Skeletal muscle tissue (tissue), 4 donors: ENCODE results near the gene SNX19. TPM values are rescaled to one million over a fixed set of nuclear protein-coding genes. Genes with fewer than 3 reads are reported as not detected.

Experiments used
- H3K27ac ChIP-seq: one replicate; pipeline ENCODE4 v1.7.0; 2013; ENCODE audit warnings: mild to moderate bottlenecking, low read depth, low read length, inconsistent platforms
- H3K27me3 ChIP-seq, 3 donors: one replicate each; pipeline ENCODE4 v1.7.0; 2013; ENCODE audit warnings: low read length in 3 of 3; ENCODE audit not compliant: control insufficient read depth in 3 of 3, insufficient read depth in 3 of 3
- H3K36me3 ChIP-seq, 3 donors: one replicate each; pipeline ENCODE4 v1.7.0; 2013; ENCODE audit warnings: low read length in 3 of 3; ENCODE audit not compliant: control insufficient read depth in 3 of 3, insufficient read depth in 3 of 3
- H3K4me1 ChIP-seq, 3 donors: one replicate each; pipeline ENCODE4 v1.7.0; 2013; ENCODE audit warnings: low read length in 3 of 3, mild to moderate bottlenecking in 3 of 3; ENCODE audit not compliant: control insufficient read depth in 3 of 3, insufficient read depth in 3 of 3
- H3K4me3 ChIP-seq, 3 donors: one replicate each; pipeline ENCODE4 v1.7.0; 2013; ENCODE audit warnings: low read length in 3 of 3
- H3K9ac ChIP-seq, 3 donors: one replicate each; pipeline ENCODE4 v1.7.0; 2013; ENCODE audit warnings: low read length in 3 of 3, mild to moderate bottlenecking in 3 of 3, moderate library complexity in 2 of 3, low read depth in 1 of 3
- H3K9me3 ChIP-seq, 3 donors: one replicate each; pipeline ENCODE4 v1.7.0; 2013; ENCODE audit warnings: low read length in 3 of 3; ENCODE audit not compliant: control insufficient read depth in 3 of 3
- total RNA-seq: library from RNA; depleted of rRNA; stranded (reverse); fragments of >200 nt; gene quantifications from one replicate; pipeline ENCODE4 v1.2.3, GENCODE V29; 2014
- donor health status: Osteomylitis.

The SNX19 gene
- total RNA-seq, 1 donor from 2014 or later: 31.3 TPM

DNA sequence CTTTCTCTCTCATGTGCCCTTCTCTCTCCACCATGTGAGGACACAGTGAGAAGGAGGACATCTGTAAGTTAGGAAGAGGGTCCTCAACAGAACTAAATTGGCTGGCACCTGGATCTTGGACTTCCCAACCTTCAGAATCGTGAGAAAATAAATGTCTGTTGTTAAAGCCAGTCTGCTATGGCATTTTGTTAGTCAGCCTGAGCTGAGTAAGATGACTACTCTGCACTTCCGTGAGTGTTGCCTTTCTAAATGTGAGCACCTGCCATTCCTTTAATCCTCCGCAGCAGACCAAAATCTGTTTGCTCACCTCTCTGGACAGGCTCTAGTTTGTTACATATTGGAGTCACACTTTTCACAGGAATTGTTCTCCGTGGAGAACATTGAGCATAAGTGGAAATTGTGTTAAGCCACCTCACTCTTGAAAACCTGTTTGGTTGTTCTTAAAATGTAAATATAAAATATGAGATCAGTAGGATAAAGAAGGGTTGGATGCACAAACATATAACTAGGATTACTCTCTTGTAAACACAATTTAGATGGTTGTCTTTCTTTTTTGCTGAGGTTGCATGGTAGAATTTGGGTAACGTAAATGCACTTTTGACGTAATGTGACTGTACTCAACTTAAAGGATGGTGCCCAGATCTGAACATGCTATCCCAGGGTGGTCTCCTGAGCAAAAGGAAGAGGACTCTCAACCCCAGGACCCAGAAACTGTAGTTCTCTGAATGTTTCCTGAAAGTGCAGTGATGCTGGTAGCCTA, 65.9 kb downstream of the SNX19 start:
- H3K4me3 ChIP-seq: no peak overlapping the region
- H3K36me3 ChIP-seq: no peaks in the 10 kb centered on the region
- no peaks in the 10 kb centered on the region for H3K9me3 ChIP-seq
- H3K9ac ChIP-seq: no peak overlapping the region
- H3K27ac ChIP-seq: no peak overlapping the region
- no peaks in the 10 kb centered on the region for H3K27me3 ChIP-seq
- no peaks in the 10 kb centered on the region for H3K4me1 ChIP-seq

DNA sequence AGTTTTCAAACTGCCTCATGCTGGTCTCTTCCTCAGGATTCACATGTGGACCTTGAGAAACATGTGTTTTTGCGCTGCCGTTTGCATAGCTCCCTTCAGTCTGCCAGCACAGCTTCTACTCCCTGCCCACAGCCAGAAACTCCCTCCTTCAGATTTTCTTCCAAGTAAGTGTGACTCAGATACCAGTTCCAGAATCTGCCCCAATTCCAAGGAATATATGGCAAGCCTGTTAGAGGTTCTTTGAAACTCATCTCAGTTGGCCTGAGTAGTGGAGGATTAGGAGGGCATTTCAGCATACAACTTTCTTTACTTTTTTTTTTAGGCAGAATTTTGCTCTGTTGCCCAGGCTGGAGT, 67.1 kb downstream of the SNX19 start:
- Histone ChIP-seq H3K27me3 (no peaks in the 10 kb centered on the region), H3K4me3 (no peak overlapping the region), H3K9me3 (no peaks in the 10 kb centered on the region), H3K36me3 (no peaks in the 10 kb centered on the region), H3K9ac (no peak overlapping the region), H3K27ac (no peak overlapping the region), H3K4me1 (no peaks in the 10 kb centered on the region)

- Histone ChIP-seq H3K27ac (no peak overlapping the region), H3K9ac (no peak overlapping the region), H3K4me3 (no peak overlapping the region), H3K27me3 (no peaks in the 10 kb centered on the region), H3K36me3 (no peaks in the 10 kb centered on the region), H3K9me3 (no peaks in the 10 kb centered on the region), H3K4me1 (no peaks in the 10 kb centered on the region)
These were observed 67.7 kb downstream of the SNX19 start for GRCh38 chr11:130848361-130849214.

DNA sequence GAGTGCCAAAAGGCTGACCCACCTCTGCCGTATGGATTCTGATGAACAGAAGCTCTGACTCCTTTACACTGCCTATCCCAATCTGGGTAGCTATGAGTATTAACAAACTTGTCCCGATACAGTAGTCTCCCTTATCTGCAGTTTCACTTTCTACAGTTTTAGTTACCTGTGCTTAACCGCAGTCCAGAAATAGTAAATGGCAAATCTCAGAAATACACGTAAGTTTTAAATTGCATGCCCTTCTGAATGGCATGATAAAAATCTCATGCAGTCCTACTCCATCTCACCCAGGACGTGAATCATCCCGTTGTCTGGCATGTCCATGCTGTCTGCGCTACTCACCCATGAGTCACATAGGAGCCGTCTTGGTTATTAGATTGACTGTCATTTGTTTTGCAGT, 68.8 kb downstream of the SNX19 start:
- H3K36me3 ChIP-seq: no peaks in the 10 kb centered on the region
- H3K9ac ChIP-seq: no peak overlapping the region
- no peak overlapping the region for H3K27ac ChIP-seq
- H3K4me1 ChIP-seq: no peaks in the 10 kb centered on the region
- no peaks in the 10 kb centered on the region for H3K9me3 ChIP-seq
- no peaks in the 10 kb centered on the region for H3K27me3 ChIP-seq
- no peak overlapping the region for H3K4me3 ChIP-seq

DNA sequence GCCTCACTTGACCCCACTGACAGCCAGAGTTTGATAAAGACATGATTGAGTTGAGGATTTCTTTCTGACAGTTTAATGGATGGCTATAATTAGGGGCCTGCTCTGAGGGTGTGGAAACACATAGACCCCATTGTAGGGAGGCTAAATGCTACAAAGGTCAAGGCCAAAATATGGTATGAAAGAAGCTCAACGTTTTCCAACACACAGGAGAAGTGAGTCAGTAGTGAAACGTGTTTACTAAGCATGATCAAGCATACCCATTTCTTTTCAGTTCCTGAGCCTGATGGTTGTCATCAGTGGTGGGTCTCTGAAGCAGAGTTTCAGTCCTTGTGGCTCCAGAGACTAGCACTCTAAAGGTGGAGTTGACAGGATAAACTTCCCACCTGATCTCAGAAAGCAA, 69.7 kb downstream of the SNX19 start:
- no peaks in the 10 kb centered on the region for H3K36me3 ChIP-seq
- no peak overlapping the region for H3K4me3 ChIP-seq
- no peaks in the 10 kb centered on the region for H3K4me1 ChIP-seq
- H3K9ac ChIP-seq: no peak overlapping the region
- no peaks in the 10 kb centered on the region for H3K27me3 ChIP-seq
- no peak overlapping the region for H3K27ac ChIP-seq
- no peaks in the 10 kb centered on the region for H3K9me3 ChIP-seq

DNA sequence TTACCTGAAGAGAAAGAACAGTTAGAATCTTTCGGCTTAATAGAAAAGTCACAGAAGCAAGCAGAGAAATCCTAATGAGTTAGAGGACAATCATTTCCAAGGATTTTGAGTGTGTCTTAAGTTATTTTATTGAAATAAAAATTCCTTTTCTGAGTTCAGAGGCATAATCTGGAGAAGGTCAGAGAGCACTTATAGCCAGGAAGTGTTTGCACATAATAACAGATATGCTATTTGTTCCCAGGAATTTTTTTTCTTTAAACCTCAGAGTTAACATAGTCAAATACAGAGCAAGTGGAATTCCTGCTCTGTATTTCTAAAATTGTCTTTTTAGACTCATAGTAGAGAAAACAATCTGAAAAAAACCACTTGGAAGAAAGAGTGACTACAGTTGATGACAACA, 74.3 kb downstream of the SNX19 start:
- Histone ChIP-seq H3K9ac (no peak overlapping the region), H3K27me3 (no peaks in the 10 kb centered on the region), H3K4me3 (no peak overlapping the region), H3K4me1 (peaks cover 0 to 4% (median 0%) of the 10 kb centered on the region in 3 donors), H3K9me3 (peaks cover 0 to under 1% (median 0%) of the 10 kb centered on the region in 3 donors), H3K36me3 (no peaks in the 10 kb centered on the region), H3K27ac (no peak overlapping the region)

DNA sequence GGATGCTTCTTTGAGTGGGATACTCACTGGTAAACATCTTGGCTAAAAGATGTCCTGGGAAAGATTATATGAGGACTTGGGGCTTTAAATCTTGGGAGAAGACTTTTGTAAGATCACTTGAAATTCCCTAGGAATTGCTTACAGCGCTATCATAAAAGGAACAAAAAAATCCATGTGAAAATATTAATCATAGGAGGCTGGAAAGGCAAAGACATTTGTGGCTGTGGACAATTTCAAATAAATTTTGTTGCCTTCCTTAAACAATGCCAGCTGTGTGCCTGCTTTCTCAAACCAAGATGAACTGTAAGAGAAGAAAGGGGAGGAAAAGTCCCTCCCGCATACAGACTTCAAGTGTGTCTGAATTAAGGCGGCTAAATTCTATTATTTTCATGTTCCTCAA, 75.6 kb downstream of the SNX19 start:
- Histone ChIP-seq H3K36me3 (no peaks in the 10 kb centered on the region), H3K4me1 (peaks cover 0 to 4% (median 0%) of the 10 kb centered on the region in 3 donors), H3K4me3 (no peak overlapping the region), H3K9me3 (peaks cover 0 to 5% (median 0%) of the 10 kb centered on the region in 3 donors), H3K9ac (no peak overlapping the region), H3K27me3 (no peaks in the 10 kb centered on the region), H3K27ac (no peak overlapping the region)

- Histone ChIP-seq H3K4me1 (peaks cover 0 to 4% (median 0%) of the 10 kb centered on the region in 3 donors), H3K27me3 (no peaks in the 10 kb centered on the region), H3K9ac (no peak overlapping the region), H3K27ac (no peak overlapping the region), H3K9me3 (peaks cover 0 to 5% (median 0%) of the 10 kb centered on the region in 3 donors), H3K36me3 (no peaks in the 10 kb centered on the region), H3K4me3 (no peak overlapping the region)
These were observed 76.2 kb downstream of the SNX19 start for GRCh38 chr11:130839981-130840666.

DNA sequence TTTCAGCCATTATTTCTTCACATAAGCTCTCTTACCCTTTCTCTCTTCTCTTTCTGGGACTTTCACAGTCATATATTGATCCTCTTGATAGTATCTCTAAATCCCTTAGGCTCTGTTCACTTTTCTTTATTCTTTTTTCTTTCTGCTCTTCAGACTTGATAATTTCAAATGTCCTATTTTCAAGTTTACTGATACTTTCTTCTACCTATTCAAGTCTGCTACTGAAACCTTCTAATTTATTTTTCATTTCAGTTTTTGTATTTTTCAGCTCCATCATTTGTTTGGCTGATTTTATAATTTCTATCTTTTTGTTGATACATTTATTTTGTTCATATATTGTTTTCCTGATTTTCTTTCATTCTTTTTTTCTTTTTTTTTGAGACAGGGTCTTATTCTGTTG, 79.1 kb downstream of the SNX19 start:
- Histone ChIP-seq H3K4me3 (no peak overlapping the region), H3K36me3 (no peaks in the 10 kb centered on the region)

DNA sequence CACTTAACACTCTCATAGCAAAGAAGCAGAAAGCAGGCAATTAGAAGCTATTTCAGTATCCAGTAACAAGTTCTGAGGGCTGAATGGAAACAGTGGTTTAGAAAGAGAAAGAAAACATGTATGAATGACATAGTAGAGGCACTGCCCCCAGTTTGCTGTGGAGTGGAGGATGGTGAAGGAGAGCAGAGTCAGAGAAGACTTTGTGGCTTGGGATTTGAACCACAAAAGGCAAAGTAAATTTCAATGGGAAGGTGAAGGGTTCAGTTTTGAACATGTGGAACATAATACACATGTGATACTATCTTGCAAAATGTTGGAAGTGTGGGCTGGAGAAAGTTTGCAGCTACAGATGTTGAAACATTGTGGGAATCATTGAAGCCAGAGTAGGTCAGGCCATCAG, 81.4 kb downstream of the SNX19 start:
- H3K4me1 ChIP-seq: peaks cover 20 to 22% (median 21%) of the 10 kb centered on the region in 3 donors
- H3K9ac ChIP-seq: no peak overlapping the region
- H3K36me3 ChIP-seq: no peaks in the 10 kb centered on the region
- H3K27me3 ChIP-seq: no peaks in the 10 kb centered on the region
- no peak overlapping the region for H3K4me3 ChIP-seq
- no peak overlapping the region for H3K27ac ChIP-seq
- peaks cover 0 to 5% (median 0%) of the 10 kb centered on the region in 3 donors for H3K9me3 ChIP-seq

More for the DNA sequence above, 79.1 kb downstream of the SNX19 start:
- Histone ChIP-seq H3K9me3 (peaks cover 0 to 5% (median 0%) of the 10 kb centered on the region in 3 donors), H3K9ac (no peak overlapping the region), H3K27ac (no peak overlapping the region), H3K4me1 (peaks cover 0 to 4% (median 0%) of the 10 kb centered on the region in 3 donors), H3K27me3 (no peaks in the 10 kb centered on the region)
